BE2C (cell line): ENCODE data around the gene PGC.

Source experiments
- DNase-seq: peaks from one replicate; pipeline ENCODE4 v3.0.0-alpha.2; 2020
- H3K27me3 ChIP-seq: fragments of 250-450 bp; sonication (Bioruptor Pico); 2 replicates; pipeline ENCODE4 v1.5.1; 2020; ENCODE audit warnings: mild to moderate bottlenecking
- H3K36me3 ChIP-seq: fragments of 250-450 bp; sonication (Bioruptor Pico); 2 replicates; pipeline ENCODE4 v1.5.1; 2020; ENCODE audit warnings: mild to moderate bottlenecking
- H3K4me1 ChIP-seq: fragments of 250-450 bp; sonication (Bioruptor Pico); 2 replicates; pipeline ENCODE4 v1.5.1; 2020
- H3K4me3 ChIP-seq: 2 replicates; pipeline ENCODE4 v1.5.1; 2011; ENCODE audit warnings: low read depth, low read length
- H3K9me3 ChIP-seq: fragments of 250-450 bp; sonication (Bioruptor Pico); 2 replicates; pipeline ENCODE4 v1.5.1; 2020
- CTCF ChIP-seq: IDR thresholded peaks from 2 replicates; pipeline ENCODE4 v1.5.1; 2012; ENCODE audit warnings: mild to moderate bottlenecking, low read depth, low read length

The PGC gene

GRCh38 chr6:41715795-41716515, 31.2 kb downstream of the PGC start:
- Histone ChIP-seq H3K9me3 (no peaks in the 10 kb centered on the region), H3K4me1 (no peaks in the 10 kb centered on the region; the same call in 1 of the 2 replicates), H3K27me3 (no peaks in the 10 kb centered on the region), H3K4me3 (no peak overlapping the region), H3K36me3 (no peaks in the 10 kb centered on the region)
- no peak for TF ChIP-seq CTCF
- no peak for DNase-seq

- Histone ChIP-seq H3K9me3 (no peaks in the 10 kb centered on the region), H3K27me3 (no peaks in the 10 kb centered on the region), H3K4me1 (no peaks in the 10 kb centered on the region; the same call in 1 of the 2 replicates), H3K36me3 (no peaks in the 10 kb centered on the region), H3K4me3 (no peak overlapping the region)
- no peak for TF ChIP-seq CTCF
- DNase-seq = no peak
Observed at GRCh38 chr6:41714556-41715273, 32.5 kb downstream of the PGC start.

GRCh38 chr6:41713650-41714291, 33.4 kb downstream of the PGC start:
- H3K36me3 ChIP-seq = no peaks in the 10 kb centered on the region
- no peak for DNase-seq

GRCh38 chr6:41713159-41713649, 34.0 kb downstream of the PGC start:
- DNase-seq = no peak
- Histone ChIP-seq H3K9me3 (no peaks in the 10 kb centered on the region), H3K4me3 (no peak overlapping the region), H3K4me1 (no peaks in the 10 kb centered on the region; the same call in 1 of the 2 replicates), H3K27me3 (no peaks in the 10 kb centered on the region), H3K36me3 (no peaks in the 10 kb centered on the region)
- no peak for TF ChIP-seq CTCF

More at GRCh38 chr6:41713650-41714291, 33.4 kb downstream of the PGC start:
- Histone ChIP-seq H3K4me3 (no peak overlapping the region), H3K9me3 (no peaks in the 10 kb centered on the region), H3K27me3 (no peaks in the 10 kb centered on the region), H3K4me1 (no peaks in the 10 kb centered on the region; the same call in 1 of the 2 replicates)
- no peak for TF ChIP-seq CTCF

- TF ChIP-seq CTCF = no peak
- Histone ChIP-seq H3K4me1 (no peaks in the 10 kb centered on the region; the same call in 1 of the 2 replicates), H3K36me3 (no peaks in the 10 kb centered on the region), H3K4me3 (no peak overlapping the region), H3K9me3 (no peaks in the 10 kb centered on the region), H3K27me3 (no peaks in the 10 kb centered on the region)
- no peak for DNase-seq
Observed at GRCh38 chr6:41712651-41713103, 34.5 kb downstream of the PGC start.
